Fibroblast of mammary gland (primary cell): ENCODE results near the gene DTNBP1.
A peak's percentile ranks its signal among the peaks of the same experiment; 100 is the strongest.

Experiments used
- DNase-seq: peaks from one replicate; pipeline ENCODE4 v3.0.0-alpha.2; 2010; ENCODE audit warnings: low read depth
- H3K4me3 ChIP-seq: 2 replicates; pipeline ENCODE4 v1.5.1; 2011; ENCODE audit warnings: low read depth, mild to moderate bottlenecking, low read length, moderate library complexity; ENCODE audit not compliant: control insufficient read depth
- CTCF ChIP-seq: conservative IDR thresholded peaks from 2 replicates; pipeline ENCODE4 v1.5.1; 2011; ENCODE audit warnings: low read depth, low read length, inconsistent platforms; ENCODE audit not compliant: control insufficient read depth, insufficient read depth

The DTNBP1 gene

DNA sequence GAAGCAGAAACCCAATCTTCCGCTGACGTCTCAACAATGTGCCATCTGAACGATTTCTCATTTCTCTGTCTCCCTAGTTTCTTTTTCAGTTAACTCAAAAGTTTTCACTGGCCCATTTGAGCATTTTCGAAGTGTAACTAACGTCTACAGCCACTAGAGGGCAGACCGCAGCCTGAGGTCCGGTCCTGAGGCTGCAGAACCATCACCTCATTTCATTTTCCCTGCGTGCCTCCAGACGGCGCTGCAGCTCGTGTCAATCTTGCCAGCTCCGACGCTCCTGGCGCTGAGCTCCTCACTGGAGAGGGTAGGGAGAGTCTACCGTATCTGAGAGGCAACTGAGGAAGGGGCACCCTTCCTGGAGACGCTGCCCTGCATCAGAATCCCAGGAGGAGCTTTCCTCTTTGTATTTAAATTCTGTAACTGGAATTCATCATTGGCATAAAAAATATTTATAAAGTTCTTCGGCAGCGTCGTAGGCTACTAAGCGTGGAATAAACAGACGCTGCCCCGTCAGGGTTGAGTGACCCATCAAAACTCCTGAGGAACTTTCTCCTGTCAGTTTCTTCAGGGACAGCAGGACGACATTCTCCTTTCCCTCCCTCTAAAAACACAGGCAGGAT is 28.5 kb upstream of the DTNBP1 start:
- H3K4me3 ChIP-seq = peak overlapping the region; percentile 35
- peak; percentile 87 for DNase-seq
- peak; percentile 100 for TF ChIP-seq CTCF

GRCh38 chr6:15690510-15690909 is 27.7 kb upstream of the DTNBP1 start:
- no peak overlapping the region for H3K4me3 ChIP-seq
- no peak for TF ChIP-seq CTCF
- DNase-seq = no peak

GRCh38 chr6:15689586-15690482 is 27.0 kb upstream of the DTNBP1 start:
- peak; percentile 10 for DNase-seq
- TF ChIP-seq CTCF = no peak

GRCh38 chr6:15685619-15686018 is 22.8 kb upstream of the DTNBP1 start:
- H3K4me3 ChIP-seq = no peak overlapping the region
- DNase-seq = no peak
- TF ChIP-seq CTCF = no peak

More at GRCh38 chr6:15689586-15690482, 27.0 kb upstream of the DTNBP1 start:
- no peak overlapping the region for H3K4me3 ChIP-seq

DNA sequence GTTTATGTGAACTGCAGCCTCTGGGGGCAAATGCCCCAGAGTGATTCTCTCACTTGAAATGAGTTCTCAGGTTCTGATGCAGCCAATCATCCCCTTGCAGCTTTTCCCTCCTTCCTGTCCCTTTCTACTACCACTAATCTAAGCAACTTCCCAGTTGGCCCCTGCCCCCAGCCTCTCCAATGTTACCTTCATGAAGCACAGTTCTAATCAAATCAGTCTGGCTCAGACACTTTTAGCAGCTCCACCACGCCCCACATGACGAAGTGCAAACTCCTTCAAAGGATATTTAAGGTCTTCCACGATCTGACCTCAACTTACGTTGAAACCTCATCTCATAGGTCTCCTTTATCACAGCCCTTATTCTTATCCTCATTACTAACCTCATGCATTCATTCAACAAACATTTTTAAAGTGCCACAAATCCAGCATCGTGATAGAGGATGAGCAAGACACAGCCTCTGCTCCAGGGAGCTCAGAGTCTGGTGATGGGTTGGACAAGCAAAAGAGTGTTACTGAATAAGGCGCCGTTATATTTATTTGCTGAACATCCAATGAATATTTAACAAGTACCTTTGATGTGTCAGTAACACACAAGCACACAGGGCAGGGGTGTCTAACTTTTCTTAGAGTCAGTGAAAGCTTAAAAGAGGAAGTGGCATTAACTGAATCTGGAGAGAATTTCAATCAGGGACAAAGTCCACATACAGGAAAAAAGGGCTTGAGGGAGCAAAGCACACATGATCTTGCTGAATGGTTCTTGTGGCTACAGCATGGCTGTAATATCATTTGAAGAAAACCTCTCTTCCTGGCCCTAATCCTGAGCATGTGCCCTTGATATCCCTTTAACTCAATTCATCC is 20.4 kb upstream of the DTNBP1 start:
- TF ChIP-seq CTCF = no peak
- no peak overlapping the region for H3K4me3 ChIP-seq
- no peak for DNase-seq

GRCh38 chr6:15681946-15682345 is 19.1 kb upstream of the DTNBP1 start:
- no peak for TF ChIP-seq CTCF
- no peak overlapping the region for H3K4me3 ChIP-seq
- DNase-seq = no peak
